GM21390 (cell line): Measurements from ENCODE around the gene FCRL6.

Experiments used
- ATAC-seq: cut with Tn5 transposase; IDR thresholded peaks from one replicate; pipeline ENCODE4 v1.9.1; 2021; ENCODE audit not compliant: unreplicated experiment

Gene FCRL6

GRCh38 chr1:159802111-159802510 is at the start of gene FCRL6:
TSS of gene FCRL6 (plus strand) at chr1:159802360. CDS start at chr1:159802425, 65 bp downstream.
- no peak for ATAC-seq

GRCh38 chr1:159753386-159753785 is 48.8 kb upstream of the FCRL6 start:
- no peak for ATAC-seq

GRCh38 chr1:159755451-159756007 is 46.6 kb upstream of the FCRL6 start:
- no peak for ATAC-seq

GRCh38 chr1:159756397-159756796 is 45.8 kb upstream of the FCRL6 start:
- no peak for ATAC-seq

GRCh38 chr1:159763686-159764085 is 38.5 kb upstream of the FCRL6 start:
- no peak for ATAC-seq

GRCh38 chr1:159765806-159766205 is 36.4 kb upstream of the FCRL6 start:
- no peak for ATAC-seq

GRCh38 chr1:159771127-159771895 is 30.8 kb upstream of the FCRL6 start:
- no peak for ATAC-seq

GRCh38 chr1:159774465-159774864 is 27.7 kb upstream of the FCRL6 start:
- ATAC-seq, result no peak

GRCh38 chr1:159775716-159776115 is 26.4 kb upstream of the FCRL6 start:
- ATAC-seq, result no peak

- ATAC-seq, result no peak
Measured at GRCh38 chr1:159778266-159778665, 23.9 kb upstream of the FCRL6 start.

- ATAC-seq, result no peak
Measured at GRCh38 chr1:159779403-159779851, 22.7 kb upstream of the FCRL6 start.

GRCh38 chr1:159780583-159781582 is 21.3 kb upstream of the FCRL6 start, which contains the start of gene DUSP23:
TSS of gene DUSP23 (plus strand) at chr1:159780962. CDS start at chr1:159781101, 139 bp downstream.
- peak; percentile 99 for ATAC-seq

- no peak for ATAC-seq
Measured at GRCh38 chr1:159781992-159782391, 20.2 kb upstream of the FCRL6 start.

- no peak for ATAC-seq
Measured at GRCh38 chr1:159783724-159784123, 18.4 kb upstream of the FCRL6 start.

- no peak for ATAC-seq
Measured at GRCh38 chr1:159786465-159786864, 15.7 kb upstream of the FCRL6 start.

- no peak for ATAC-seq
Measured at GRCh38 chr1:159786966-159787365, 15.2 kb upstream of the FCRL6 start.

GRCh38 chr1:159790237-159790917 is 11.8 kb upstream of the FCRL6 start:
- no peak for ATAC-seq

- no peak for ATAC-seq
Measured at GRCh38 chr1:159791031-159791430, 11.1 kb upstream of the FCRL6 start.

- ATAC-seq, result no peak
Measured at GRCh38 chr1:159791461-159791860, 10.7 kb upstream of the FCRL6 start.

GRCh38 chr1:159795534-159795933 is 6.6 kb upstream of the FCRL6 start:
- ATAC-seq, result no peak

- no peak for ATAC-seq
Measured at GRCh38 chr1:159798893-159799292, 3.3 kb upstream of the FCRL6 start.
